Measurements from ENCODE around the gene ELOVL6. TPM values are rescaled to one million over a fixed set of nuclear protein-coding genes. Genes with fewer than 3 reads are reported as not detected.

The ELOVL6 gene
- total and polyA plus RNA-seq, 10 donors = 0.58 to 4.5 (median 3.3) TPM

GRCh38 chr4:110033355-110034025 lies 164.9 kb downstream of the ELOVL6 start:
- intact Hi-C loops (cut with DNase I; ENCODE audit: low total_unique reads) = no loop called here
- peaks cover 0 to 26% (median 12%) of the 10 kb centered on the region in 6 donors for H3K4me1 ChIP-seq

GRCh38 chr4:110032603-110033002 lies 165.8 kb downstream of the ELOVL6 start:
- intact Hi-C loops (cut with DNase I; ENCODE audit: low total_unique reads) = no loop called here
- Histone ChIP-seq H3K27ac (no peak overlapping the region), H3K9me3 (no peaks in the 10 kb centered on the region), H3K27me3 (replicated peaks in 1 of 7) (peaks cover 0 to 59% (median 3%) of the 10 kb centered on the region in 7 donors), H3K4me1 (peaks cover 0 to 26% (median 12%) of the 10 kb centered on the region in 6 donors), H3K4me3 (no peak overlapping the region), H3K36me3 (no peaks in the 10 kb centered on the region)
- DNase-seq = no peak
- WGBS, 5 donors = 43 to 63% (median 57%) methylated on average over 7 of the region's 7 CpGs
- no peak for TF ChIP-seq POLR2AphosphoS5 (IDR thresholded peaks at IDR 0.05)
- no peak for TF ChIP-seq CTCF (IDR thresholded peaks at IDR 0.05 in 8 of 11, conservative IDR thresholded peaks at IDR 0.05 in 3 of 11)
- TF ChIP-seq POLR2A (IDR thresholded peaks at IDR 0.05) = no peak

More at GRCh38 chr4:110033355-110034025, 164.9 kb downstream of the ELOVL6 start:
- H3K9me3 ChIP-seq = no peaks in the 10 kb centered on the region
- H3K27ac ChIP-seq = no peak overlapping the region
- H3K27me3 ChIP-seq (replicated peaks in 1 of 7) = peaks cover 0 to 65% (median 3%) of the 10 kb centered on the region in 7 donors
- no peak overlapping the region for H3K4me3 ChIP-seq
- H3K36me3 ChIP-seq = no peaks in the 10 kb centered on the region
- WGBS, 5 donors = 31 to 49% (median 38%) methylated on average over 8 of the region's 8 CpGs
- TF ChIP-seq POLR2A (IDR thresholded peaks at IDR 0.05) (no peak), CTCF (IDR thresholded peaks at IDR 0.05 in 8 of 11, conservative IDR thresholded peaks at IDR 0.05 in 3 of 11) (no peak), POLR2AphosphoS5 (IDR thresholded peaks at IDR 0.05) (no peak)
- DNase-seq = no peak

GRCh38 chr4:110025718-110026117 lies 172.7 kb downstream of the ELOVL6 start:
- Histone ChIP-seq H3K4me1 (no peaks in the 10 kb centered on the region), H3K36me3 (no peaks in the 10 kb centered on the region), H3K27me3 (replicated peaks in 1 of 7) (peaks cover 0 to 11% (median 0%) of the 10 kb centered on the region in 7 donors), H3K27ac (no peak overlapping the region), H3K9me3 (no peaks in the 10 kb centered on the region), H3K4me3 (no peak overlapping the region)
- 92 to 98% (median 94%) methylated on average over 3 of the region's 3 CpGs for WGBS, 5 donors
- no peak for DNase-seq
- intact Hi-C loops (cut with DNase I; ENCODE audit: low total_unique reads) = no loop called here
- TF ChIP-seq CTCF (IDR thresholded peaks at IDR 0.05 in 8 of 11, conservative IDR thresholded peaks at IDR 0.05 in 3 of 11) = no peak
- no peak for TF ChIP-seq POLR2A (IDR thresholded peaks at IDR 0.05)
- no peak for TF ChIP-seq POLR2AphosphoS5 (IDR thresholded peaks at IDR 0.05)

GRCh38 chr4:110025056-110025455 lies 173.4 kb downstream of the ELOVL6 start:
- WGBS, 5 donors = 85 to 95% (median 92%) methylated on average over 1 of the region's 1 CpG
- H3K4me1 ChIP-seq = no peaks in the 10 kb centered on the region
- peaks cover 0 to 9% (median 0%) of the 10 kb centered on the region in 7 donors for H3K27me3 ChIP-seq (replicated peaks in 1 of 7)
- TF ChIP-seq POLR2AphosphoS5 (IDR thresholded peaks at IDR 0.05) (no peak), POLR2A (IDR thresholded peaks at IDR 0.05) (no peak)
- no peaks in the 10 kb centered on the region for H3K9me3 ChIP-seq
- DNase-seq = no peak
- no peak overlapping the region for H3K27ac ChIP-seq
- no peak overlapping the region for H3K4me3 ChIP-seq
- intact Hi-C loops (cut with DNase I; ENCODE audit: low total_unique reads) = no loop called here
- H3K36me3 ChIP-seq = no peaks in the 10 kb centered on the region

Data from spleen (tissue), 11 donors.